Liver (tissue), 3 donors: Measurements from ENCODE around the gene CLEC10A.

ENCODE experiments used
- CTCF ChIP-seq: fragments of 150-350 bp; IDR thresholded peaks from 2 replicates; pipeline ENCODE4 v1.5.1; 2017; ENCODE audit warnings: improper control_type of control experiment, low read depth, low read length; ENCODE audit not compliant: missing input control
- EGR1 ChIP-seq, 2 donors: IDR thresholded peaks; 2 replicates each; pipeline ENCODE4 v1.6.1; 2016 to 2018; ENCODE audit warnings: antibody characterized with exemption in 2 of 2, low read depth in 2 of 2
- RAD21 ChIP-seq, 2 donors: IDR thresholded peaks; 2 replicates each; pipeline ENCODE4 v1.6.1; 2016; ENCODE audit warnings: antibody characterized with exemption in 2 of 2, mild to moderate bottlenecking in 2 of 2
- TAF1 ChIP-seq: conservative IDR thresholded peaks from 2 replicates; pipeline ENCODE4 v1.6.1; 2016; ENCODE audit warnings: antibody characterized with exemption, mild to moderate bottlenecking
- donor health status: healthy.
- donor health status: healthy.

GRCh38 chr17:7048968-7049367 is 31.1 kb downstream of the CLEC10A start:
- no peak for TF ChIP-seq CTCF
- TF ChIP-seq EGR1 (IDR thresholded peaks at IDR 0.05; ENCODE audit: low read depth in 2 of 2): no peak
- TF ChIP-seq TAF1: no peak
- no peak for TF ChIP-seq RAD21 (IDR thresholded peaks at IDR 0.05)
